ENCODE measurements around the gene HMX2.
"Not testable (repeated sequence)": the region's sequence is repeated elsewhere in the genome, so short reads cannot be mapped to it uniquely, and the experiment has no call there.

HMX2 gene

DNA sequence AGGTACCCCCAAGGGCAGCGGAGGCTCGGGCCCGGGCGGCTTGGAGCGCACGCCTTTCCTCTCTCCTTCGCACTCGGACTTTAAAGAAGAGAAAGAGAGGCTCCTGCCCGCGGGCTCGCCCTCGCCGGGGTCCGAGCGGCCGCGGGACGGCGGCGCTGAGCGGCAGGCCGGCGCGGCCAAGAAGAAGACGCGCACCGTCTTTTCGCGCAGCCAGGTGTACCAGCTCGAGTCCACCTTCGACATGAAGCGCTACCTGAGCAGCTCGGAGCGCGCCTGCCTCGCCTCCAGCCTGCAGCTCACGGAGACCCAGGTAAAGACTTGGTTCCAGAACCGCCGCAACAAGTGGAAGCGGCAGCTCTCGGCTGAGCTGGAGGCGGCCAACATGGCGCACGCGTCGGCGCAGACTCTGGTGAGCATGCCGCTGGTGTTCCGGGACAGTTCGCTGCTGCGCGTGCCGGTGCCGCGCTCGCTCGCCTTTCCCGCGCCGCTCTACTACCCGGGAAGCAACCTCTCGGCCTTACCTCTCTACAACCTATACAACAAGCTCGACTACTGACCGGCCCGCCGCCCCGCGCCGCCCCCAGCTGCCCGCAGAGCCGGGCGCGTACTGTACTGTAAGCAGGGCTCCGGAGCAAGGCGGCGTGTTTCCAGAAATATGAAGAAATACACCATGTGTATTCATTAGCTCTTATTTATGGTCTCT is 1.8 kb downstream of the HMX2 start:
- DNase-seq (ENCODE audit: low read depth), result no peak
- H3K4me3 ChIP-seq (ENCODE audit: low read depth, low read length), result peak overlapping the region; percentile 41

DNA sequence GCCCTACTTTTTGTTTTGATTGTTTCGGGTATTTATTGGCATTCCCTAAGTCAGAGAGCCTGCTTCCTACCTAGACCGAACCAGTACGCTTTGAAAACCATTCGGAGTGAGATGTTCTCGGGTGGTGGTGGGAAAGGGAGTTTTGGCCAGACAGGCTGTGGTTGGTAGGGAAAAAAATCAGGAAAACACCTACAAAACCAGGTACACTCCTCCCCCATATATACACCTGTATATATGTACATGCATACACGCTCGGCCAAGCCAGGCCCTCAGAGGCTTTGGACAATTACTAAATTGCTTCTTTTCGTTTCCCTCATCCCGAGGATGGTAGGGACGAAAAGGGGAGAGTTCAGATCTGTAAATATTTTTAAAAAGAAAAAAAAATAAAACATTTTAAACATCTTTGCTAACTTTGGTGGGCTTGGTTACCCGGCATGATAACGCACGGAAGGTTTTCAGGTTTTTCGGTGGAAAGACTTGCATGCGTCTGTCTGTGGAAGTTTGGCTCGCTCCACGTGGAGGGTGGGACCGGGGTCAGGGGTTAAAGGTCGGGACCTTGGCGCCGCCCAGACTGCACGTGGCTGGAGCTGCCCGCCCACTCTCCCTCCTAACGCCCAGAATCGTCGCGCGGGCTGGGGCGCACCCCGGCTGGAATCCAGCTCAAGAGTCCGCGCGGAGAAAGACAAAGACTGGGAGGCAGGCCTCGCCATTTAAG is 2.5 kb downstream of the HMX2 start:
- H3K4me3 ChIP-seq (ENCODE audit: low read depth, low read length), result peak overlapping the region; percentile 41
- no peak for DNase-seq (ENCODE audit: low read depth)

DNA sequence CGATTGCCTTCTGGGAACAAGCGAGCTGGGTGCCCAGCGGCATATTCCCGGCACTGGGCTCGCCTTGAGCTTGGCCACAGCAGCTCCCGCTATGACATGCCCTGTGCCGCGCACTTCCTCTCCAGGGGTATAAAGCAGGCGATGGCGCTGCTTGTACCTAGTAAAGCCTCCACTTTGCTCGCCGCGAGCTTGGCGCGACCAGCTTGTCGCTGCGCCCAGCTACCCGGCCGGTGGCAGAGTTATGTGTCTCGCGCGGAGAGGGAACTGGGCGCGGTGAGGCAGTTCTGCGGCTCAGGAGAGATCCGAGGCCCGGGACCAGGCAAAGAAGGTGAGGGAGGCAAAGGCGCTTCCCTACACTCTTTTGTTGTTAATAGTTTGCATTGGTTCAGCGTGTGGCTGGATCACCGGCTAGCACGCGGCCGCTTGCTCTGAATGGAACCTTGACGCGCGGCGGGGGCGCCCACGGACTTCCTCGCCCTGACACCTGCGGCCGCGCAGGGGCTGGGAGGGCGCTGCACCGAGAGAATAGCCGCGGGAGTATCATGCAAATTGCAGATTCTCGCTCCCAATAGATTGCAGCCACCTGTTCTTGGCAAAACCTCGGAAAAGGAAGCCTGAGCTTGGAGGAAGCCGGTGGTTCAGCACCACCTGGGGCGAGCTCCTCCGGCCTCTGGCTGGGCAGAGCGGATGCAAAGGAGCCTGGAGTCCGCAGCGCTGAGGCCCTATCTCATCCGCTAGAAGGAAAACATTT is 3.2 kb downstream of the HMX2 start:
- peak overlapping the region; percentile 27 for H3K4me3 ChIP-seq (ENCODE audit: low read depth, low read length)
- no peak for DNase-seq (ENCODE audit: low read depth)

DNA sequence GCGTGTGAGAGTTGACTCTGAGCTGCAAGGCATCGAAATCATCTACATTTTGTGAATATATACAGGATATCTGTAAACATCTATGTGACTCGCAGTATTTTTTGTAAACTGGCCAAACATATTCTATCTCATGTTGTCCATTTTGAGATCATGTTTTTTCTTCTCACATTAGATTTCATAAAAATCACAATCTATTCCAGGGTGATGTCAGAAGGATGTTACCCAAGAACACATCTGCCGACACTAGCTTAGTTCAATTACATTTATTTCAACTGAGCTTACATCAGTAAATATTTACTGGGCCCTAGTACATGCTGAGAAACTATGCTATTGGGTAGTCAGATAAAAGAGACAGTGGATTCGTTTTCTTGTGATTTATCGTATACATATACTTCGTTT is 3.8 kb downstream of the HMX2 start:
- DNase-seq (ENCODE audit: low read depth), result no peak
- H3K4me3 ChIP-seq (ENCODE audit: low read depth, low read length), result no peak overlapping the region

DNA sequence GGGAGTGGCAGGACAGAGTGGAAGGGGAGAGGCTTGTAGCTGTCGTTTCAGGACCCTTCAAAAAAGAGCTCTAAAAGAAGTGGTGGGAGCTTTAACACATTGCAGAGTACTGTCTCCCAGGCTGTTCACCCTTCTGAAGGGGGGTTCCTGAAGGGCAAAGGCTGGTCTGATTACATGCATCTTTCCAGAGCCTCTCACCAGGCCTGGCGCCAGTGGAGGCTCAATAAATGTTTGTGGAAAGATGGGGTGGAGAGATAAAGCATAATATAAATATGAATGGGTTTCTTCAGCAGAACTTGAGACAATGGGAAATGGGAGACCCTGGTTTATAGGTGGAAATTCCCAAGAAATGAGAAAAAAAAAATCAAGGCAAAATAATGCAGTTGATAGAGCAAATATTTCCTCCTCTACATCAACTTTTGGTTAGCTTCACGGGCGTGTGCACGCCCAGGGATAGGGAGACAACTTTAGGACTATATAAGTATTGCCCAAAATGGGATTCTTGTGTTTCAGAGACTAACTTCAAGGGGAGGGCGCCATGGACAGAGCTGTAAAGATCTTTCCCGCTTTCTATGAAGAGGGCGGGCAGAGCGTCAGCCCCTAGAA is 5.7 kb downstream of the HMX2 start:
- no peak overlapping the region for H3K4me3 ChIP-seq (ENCODE audit: low read depth, low read length)
- no peak for DNase-seq (ENCODE audit: low read depth)

DNA sequence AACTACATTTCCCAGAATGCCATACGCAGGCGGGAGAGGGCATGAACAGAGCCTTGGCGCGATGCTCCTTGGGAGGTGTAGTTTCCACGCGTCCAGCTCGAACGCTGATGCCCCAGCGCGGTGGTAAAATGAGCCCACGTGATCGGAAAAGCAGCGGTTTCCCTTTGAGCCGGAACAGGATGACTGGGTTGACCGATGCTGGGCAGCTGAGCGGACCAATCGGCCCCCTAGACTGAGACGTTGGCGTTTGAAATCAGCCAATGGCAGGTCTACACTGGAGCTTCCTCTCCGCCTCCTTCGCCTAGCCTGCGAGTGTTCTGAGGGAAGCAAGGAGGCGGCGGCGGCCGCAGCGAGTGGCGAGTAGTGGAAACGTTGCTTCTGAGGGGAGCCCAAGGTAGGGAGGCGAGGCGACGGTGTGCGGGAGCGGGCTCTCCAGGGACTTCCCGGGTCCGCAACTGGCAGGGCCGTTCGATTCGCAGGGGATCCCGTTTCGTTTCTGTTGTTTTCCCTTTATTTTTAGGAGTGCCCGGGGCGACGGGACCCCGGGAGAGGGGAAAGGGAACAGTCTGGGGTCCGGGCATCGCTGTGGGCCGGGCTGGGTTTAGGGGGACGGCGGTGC is 6.3 kb downstream of the HMX2 start, which contains the start of gene BUB3:
Gene BUB3 (plus strand): TSS at position 311 of the 619 bp plus-strand sequence. CDS start 516 bp downstream, outside the sequence.
- H3K4me3 ChIP-seq (ENCODE audit: low read depth, low read length), result peak within 1 kb of the TSS; percentile 98
- DNase-seq (ENCODE audit: low read depth), result peak; percentile 98

DNA sequence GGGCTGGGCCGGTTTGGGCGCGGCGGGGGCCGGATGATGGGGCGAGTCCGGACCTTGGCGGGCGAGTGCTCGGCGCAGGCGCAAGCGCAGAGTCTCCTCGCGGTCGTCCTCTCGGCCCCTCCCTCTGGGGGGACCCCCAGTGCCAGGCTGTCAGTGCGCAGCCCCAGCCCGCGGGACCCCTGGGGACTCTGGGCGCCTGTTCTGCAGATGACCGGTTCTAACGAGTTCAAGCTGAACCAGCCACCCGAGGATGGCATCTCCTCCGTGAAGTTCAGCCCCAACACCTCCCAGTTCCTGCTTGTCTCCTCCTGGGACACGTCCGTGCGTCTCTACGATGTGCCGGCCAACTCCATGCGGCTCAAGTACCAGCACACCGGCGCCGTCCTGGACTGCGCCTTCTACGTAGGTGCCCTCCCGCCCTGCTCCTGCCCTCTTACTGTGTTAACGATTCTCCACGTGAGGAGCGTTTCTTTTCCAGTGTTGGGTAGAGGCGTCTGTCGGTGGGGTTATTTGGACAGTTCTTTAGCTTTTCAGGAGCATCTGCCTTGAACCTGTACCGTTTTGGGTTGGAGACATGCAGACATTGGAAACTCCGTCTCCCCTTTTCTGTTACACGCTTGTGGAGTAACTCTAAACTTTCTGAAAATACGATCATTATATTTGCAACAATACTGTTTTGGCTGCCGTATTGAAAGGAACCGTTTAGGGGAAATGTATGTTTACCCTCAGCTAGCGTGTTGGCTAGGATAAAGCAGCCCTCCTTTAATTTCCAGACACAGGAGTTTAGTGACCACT is 7.0 kb downstream of the HMX2 start:
- no peak for DNase-seq (ENCODE audit: low read depth)
- H3K4me3 ChIP-seq (ENCODE audit: low read depth, low read length), result peak overlapping the region; percentile 98

DNA sequence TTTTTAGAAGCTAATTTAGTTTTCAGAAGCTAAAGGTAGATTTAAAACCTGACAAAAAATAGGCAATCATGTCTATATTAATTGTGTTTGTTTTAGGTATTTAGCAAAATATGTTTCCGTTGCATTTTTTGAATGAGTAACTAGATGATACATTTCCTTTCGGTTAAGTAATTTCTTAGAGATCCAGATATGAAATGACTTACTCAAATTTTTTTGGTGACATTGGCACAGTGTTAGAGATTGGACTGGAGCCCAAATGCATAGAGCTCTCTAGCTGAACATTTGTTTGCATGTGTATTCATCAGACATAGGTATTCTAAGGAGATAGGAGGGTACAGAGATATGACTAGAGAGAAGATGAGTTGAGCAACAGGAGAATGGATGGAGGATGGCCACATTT is 8.1 kb downstream of the HMX2 start:
- DNase-seq (ENCODE audit: low read depth), result no peak
- no peak overlapping the region for H3K4me3 ChIP-seq (ENCODE audit: low read depth, low read length)

DNA sequence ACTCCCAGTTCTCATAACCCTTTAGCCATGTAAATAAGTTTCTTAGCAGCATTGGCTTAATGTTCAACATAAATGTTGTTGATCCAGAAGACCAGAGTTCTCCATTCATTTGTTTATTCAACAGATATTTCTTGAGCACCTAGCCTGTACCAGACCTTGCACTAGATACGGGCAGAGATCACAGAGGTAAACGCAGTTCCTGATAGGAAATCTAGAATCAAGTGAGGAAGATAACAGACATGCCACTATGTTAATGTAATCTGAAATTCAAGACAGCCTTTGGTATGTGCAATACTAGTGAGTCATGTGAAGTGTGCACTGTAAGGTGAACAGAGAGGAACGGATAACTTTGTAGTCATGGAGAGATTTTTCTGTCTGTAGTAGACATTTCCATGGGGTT is 9.3 kb downstream of the HMX2 start:
- no peak overlapping the region for H3K4me3 ChIP-seq (ENCODE audit: low read depth, low read length)
- DNase-seq (ENCODE audit: low read depth), result no peak

DNA sequence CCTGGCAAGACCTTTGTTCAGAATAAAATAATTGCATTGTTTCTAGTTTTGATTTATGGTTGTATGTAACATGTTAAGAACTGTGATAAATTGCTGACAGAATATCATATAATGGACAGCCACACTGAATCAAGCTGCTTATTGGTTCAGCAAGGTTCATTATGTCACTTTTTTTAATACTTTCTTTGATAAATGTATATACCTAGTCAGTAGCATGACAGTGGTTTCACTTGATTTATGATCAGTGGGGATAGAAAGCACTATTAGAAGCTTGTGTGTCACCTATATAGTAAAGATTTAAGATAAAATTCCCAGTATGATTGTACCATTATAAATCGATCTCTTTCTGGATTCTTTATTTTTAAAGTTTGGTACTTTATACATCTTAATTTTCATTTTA is 10.7 kb downstream of the HMX2 start:
- no peak for DNase-seq (ENCODE audit: low read depth)

DNA sequence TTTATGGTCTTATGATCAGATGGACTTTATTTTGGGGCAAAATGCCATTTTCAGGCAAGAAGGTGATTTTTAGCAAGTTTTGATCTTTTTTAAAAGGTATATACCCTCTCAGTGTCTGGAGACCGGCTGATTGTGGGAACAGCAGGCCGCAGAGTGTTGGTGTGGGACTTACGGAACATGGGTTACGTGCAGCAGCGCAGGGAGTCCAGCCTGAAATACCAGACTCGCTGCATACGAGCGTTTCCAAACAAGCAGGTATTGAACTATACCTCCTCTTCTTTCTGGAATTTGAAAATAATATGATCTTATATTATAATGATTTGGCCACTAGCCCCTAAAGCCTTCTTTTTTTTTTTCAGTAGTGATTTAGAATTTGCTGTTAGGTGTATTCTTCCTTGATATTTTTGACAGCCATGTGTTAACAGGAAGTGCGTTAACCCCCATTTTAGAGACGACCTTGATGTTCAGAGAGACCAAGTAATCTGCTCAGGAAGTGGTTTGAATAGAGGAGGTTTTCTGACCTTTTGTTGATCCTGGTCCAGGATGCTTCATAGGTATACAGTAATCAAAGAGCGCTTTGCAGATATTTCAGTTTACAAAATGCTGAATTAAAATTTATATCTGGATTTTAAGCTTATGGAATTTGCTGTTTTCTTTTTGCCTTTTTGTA is 12.5 kb downstream of the HMX2 start:
- H3K4me3 ChIP-seq (ENCODE audit: low read depth, low read length), result no peak overlapping the region
- no peak for DNase-seq (ENCODE audit: low read depth)

More for the DNA sequence above, 10.7 kb downstream of the HMX2 start:
- H3K4me3 ChIP-seq (ENCODE audit: low read depth, low read length), result no peak overlapping the region

DNA sequence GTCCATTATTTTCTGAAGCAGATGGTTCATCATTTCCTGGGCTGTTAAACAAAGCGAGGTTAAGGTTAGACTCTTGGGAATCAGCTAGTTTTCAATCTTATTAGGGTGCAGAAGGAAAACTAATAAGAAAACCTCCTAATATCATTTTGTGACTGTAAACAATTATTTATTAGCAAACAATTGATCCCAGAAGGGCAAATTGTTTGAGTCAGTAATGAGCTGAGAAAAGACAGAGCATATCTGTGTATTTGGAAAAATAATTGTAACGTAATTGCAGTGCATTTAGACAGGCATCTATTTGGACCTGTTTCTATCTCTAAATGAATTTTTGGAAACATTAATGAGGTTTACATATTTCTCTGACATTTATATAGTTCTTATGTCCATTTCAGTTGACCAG is 16.4 kb downstream of the HMX2 start:
- DNase-seq (ENCODE audit: low read depth), result no peak
- no peak overlapping the region for H3K4me3 ChIP-seq (ENCODE audit: low read depth, low read length)

DNA sequence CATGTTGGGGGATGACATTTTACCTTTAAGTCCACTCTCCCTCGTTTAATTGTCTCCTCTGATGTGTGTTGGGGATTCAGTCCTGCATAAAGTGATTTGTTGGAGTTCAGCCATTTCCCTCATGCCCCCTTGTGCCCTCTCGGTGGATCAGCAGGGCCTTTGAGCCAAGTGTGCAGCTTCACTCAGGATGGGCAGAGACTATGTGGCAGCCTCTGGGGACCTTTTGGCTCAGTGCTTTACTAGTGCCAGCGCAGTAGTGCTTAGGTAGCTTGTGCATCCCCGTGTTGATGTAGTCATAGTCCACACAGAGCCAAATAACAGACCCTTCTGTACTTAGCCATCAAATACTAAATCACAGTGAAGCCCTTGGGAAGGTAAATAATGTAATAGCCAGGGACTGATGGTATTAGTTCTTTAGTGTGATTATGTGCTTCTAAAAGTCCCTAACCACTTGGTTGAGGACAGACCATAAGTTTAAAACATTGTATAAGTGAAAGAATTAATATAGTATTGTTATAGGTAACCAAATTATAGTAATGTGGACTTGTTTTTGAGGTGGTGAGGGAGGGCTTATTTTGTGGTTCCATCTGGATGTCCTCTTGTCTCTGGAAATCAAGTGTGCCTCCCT is 17.6 kb downstream of the HMX2 start:
- no peak for DNase-seq (ENCODE audit: low read depth)
- no peak overlapping the region for H3K4me3 ChIP-seq (ENCODE audit: low read depth, low read length)

DNA sequence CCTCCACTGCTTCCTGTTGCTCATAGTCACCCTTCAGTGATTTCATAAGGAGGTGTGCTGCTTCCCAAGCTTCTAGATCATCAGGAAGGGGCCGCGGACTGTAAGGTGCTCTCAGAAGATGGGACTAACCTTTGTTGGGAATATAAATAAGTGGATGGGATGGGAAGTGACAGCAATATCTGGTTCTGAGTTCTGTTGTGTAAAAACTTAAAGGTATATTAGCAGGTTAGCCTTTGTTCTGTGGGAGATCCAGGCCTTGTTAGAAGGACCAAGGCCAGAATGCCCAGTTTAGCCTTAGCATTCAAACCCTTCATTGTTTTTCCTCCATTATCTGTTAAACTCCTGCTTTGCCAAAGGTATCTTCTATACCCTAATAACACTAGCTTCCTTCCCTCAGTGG is 18.7 kb downstream of the HMX2 start:
- no peak overlapping the region for H3K4me3 ChIP-seq (ENCODE audit: low read depth, low read length)
- no peak for DNase-seq (ENCODE audit: low read depth)

DNA sequence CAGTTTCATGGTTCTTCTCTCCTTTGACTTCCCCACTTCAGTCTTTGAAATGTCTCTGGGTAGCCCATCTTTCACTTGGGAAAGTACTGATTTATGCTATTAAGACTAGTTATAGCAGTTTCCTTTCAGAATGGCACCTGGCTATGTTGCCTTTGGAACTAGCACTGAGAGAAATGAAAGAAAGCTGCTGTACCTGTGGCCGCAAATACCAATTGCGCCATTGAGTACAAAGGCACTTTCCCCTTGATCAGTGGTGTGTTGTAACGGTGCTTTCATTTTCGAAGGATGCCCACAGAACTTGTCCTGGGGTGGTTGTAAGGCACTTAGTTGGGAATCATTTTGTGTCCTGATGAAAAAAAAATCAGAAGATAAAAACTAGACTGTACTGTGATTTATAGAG is 23.0 kb downstream of the HMX2 start:
- no peak for DNase-seq (ENCODE audit: low read depth)
- H3K4me3 ChIP-seq (ENCODE audit: low read depth, low read length), result no peak overlapping the region

DNA sequence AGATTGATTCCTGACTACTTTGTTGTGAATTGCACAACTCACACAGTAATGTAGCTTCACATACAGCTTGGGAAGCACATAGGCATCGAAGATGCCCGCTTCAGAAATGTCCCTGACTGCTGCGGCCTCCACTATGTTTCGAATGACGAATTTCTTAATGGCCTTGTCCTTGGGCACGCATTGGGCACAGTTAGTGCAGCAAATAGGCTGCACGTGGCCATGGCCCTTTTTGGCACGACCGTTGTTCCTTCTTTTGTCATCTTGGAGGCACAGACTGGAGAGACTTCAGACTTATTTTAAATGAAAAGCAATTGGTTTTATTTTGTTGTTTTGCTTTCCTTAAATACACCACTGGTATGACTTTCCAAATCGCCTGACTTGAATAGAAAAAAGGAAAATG is 23.7 kb downstream of the HMX2 start:
- DNase-seq (ENCODE audit: low read depth); H3K4me3 ChIP-seq (ENCODE audit: low read depth, low read length): not testable (repeated sequence)

DNA sequence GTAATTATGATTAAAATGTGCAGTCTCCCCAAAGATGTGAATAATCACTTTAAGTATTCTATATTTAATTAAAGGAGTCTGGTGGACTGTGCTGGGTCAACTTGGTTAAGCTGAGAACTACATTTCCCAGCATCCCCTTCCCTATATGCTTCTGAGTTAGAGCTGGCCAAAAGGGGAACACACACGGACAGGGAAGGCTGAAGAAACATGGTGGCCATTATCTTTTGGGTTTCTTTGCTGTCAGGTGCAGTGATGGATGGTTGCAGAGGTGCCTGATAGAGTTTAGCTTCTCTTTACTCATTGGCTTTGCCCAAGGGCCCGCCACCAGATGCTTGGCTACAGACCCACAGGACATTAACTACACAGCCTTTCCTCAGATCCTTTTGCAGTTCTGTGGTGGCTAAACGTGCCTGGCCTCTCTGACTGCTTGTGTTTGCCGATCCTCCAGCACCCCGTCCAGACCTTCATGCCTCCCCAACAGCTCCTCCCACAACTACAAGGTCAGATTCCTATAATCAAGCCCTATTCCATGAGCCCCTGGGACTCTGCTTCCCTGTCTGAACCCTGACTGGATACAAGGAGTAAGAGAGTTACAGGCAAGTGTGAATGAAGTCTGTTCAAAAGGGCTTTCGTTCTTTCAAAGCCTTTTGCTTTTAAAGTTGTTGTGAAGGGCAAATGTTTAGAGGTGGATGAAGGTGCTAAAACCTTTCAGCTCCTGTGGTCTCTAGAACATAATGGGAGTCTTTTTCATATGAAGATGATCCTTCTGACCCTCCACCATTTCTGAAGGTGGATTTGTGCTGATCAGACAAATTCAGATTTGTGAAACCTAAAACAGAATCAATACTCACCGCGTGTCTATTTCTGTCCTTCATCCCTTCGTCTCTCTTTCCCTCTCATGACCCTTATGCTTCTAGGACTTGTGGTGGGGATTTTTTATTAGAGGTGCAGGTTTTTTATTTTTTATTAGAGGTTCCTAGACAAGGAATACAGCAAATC is 27.8 kb downstream of the HMX2 start:
- no peak overlapping the region for H3K4me3 ChIP-seq (ENCODE audit: low read depth, low read length)
- no peak for DNase-seq (ENCODE audit: low read depth)

Measured in skeletal muscle cell (primary cell).